CD4-positive, alpha-beta T cell treated with Interleukin-4 for 1 hour (primary cell): ENCODE results near the gene MSL3B.

Experiments
- DNase-seq, 2 donors: peaks; one replicate each; pipeline ENCODE4 v3.0.0-alpha.2; 2020 to 2022

The MSL3B gene

DNA sequence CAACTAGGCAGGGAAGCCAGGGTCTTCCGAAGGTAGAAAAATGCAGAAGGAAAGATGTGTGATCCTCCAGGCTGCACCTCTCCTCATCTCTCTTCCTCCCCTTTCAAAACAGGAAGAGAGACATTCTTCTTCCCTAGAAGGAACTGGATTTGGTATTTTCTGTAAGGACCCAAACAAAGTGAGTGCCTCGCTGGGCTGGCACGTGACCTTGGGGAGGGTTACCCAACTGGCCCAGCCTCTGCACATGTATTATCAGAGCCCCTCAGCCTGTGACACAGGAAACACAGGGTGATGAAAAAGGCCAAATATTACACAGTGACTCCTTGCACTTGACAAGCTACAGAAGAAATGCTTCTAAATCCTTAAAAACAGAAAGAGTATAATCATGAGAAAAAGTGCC is 16.1 kb downstream of the MSL3B start:
- no peak for DNase-seq

GRCh38 chr2:233851169-233851568 is 17.0 kb downstream of the MSL3B start:
- DNase-seq = no peak

DNA sequence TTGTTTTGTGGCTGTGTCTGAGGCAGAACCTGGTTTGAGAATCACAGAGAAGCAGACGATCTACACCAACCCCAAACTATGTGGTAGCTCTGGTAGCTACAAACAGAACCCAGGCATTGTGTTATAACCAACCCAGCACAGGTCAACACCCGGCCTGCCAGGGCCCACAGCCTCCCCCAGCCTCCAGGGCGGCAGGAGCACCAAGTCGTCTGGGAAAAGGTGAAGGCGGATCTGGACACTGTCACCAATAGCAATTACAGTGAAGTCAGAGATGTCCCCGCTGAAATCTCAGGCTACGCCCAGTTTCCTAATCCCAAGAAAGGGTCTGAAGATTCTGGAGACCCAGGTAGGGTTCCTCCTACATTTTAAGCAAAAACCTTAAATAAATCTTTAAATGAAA is 17.4 kb downstream of the MSL3B start:
- DNase-seq = no peak

- DNase-seq = no peak
Measured at GRCh38 chr2:233849607-233850271, 18.4 kb downstream of the MSL3B start.

GRCh38 chr2:233848276-233848675 is 19.9 kb downstream of the MSL3B start:
- DNase-seq = no peak

GRCh38 chr2:233847248-233847898 is 20.8 kb downstream of the MSL3B start:
- DNase-seq = no peak

GRCh38 chr2:233846387-233847247 is 21.6 kb downstream of the MSL3B start:
- no peak for DNase-seq

DNA sequence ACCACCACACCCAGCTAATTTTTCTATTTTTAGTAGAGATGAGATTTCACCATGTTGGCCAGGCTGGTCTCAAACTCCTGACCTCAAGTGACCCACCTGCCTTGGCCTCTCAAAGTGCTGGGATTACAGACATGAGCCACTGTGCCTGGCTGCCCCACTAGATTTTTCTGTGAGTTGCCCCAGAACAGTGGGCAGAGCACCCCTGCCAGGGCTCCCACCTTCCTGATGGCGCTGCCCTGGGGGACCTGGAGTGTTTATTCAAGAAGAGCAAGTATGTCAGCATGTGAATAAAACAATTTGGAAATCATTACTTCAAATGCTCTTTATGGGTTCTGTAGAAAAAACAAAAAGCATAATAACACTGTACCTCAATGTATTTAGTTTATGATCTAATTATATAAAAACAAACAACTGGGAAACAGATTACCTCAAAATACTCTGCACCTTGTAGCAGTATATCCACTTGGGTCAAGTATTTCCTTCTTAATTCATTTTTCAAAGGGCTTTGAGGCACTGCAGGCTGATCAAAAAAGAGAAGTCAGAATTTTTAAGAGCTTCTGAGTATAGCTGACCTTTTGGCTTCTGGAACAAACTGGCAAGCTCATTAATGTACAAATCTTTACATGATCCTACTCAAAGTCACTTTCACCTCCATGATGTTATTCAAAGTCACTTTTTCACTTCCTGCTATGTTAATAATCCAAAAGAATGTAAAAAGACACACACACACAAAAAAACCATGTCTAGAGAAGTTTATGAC is 22.7 kb downstream of the MSL3B start:
- DNase-seq = no peak

GRCh38 chr2:233844836-233845235 is 23.4 kb downstream of the MSL3B start:
- no peak for DNase-seq

DNA sequence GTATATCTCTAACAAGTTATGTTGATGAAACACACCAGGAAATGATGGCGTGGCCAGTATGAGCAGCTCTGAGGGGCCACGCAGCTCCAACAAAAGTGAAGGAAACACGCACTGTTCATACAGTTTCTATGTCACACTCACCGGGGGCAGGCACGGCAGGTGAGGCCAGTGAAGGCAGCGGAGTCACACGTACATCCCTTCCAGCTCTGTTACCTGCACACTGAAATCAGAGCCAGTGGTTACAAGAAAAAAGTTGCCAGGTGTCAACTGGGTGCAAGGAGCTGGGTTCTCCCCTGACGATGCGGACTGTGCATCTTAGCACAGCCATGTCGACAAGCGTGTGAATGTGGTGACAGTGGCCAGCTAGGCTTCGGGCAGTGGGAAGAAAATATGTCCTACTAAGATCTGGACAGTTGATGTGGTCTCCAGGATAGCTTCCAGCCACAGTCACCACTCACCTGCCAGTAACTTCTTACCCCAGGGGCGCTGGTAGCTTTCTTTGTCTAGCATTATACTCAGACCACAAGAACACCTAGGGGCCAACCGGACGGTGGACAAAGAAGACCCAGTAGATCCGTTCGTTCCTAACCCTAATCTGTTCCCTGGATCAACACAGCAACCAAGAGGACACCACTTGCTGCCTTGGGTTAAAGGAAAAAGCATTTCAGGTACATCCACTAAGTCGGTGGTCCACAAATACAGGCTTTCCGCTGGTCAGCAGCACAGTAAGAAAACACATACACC is 23.9 kb downstream of the MSL3B start:
- no peak for DNase-seq

DNA sequence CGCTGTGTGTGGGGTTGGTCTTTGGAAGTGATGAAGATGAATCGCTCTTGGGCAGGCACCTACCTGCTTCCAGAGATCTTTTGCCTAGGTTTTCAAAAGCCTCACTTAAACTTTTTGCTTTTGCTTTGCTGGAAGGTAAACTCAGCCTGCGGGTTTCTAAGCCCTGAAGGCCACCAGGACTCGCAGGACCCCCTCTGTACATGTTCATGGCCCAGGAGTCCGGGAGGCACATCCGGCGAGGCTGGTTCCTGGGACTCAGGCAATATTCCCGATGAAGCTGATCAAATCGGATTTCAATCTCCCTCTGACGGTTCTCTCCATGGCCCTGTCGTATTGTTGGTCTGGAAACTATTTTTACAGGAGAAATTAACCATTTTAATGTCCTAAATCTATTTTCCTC is 27.0 kb downstream of the MSL3B start:
- DNase-seq = no peak

DNA sequence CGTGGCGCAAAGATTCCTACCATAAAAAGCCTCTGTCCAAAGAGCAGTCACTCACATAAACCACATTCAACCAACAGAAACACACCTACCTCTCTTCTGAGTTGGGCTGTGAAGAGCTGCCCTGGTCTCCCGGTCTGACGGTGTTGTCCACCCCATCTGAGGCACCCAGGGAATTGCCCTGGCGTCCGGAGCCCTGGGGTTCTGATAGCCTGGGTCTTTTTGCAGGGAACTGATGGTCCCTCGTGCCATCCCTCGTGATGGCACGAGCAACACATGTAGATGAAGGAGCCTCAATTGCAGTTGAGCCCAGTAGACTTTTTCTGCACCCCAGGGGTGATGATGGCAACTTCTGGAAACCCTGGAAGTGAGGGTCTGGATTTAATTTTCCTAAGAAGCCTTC is 27.7 kb downstream of the MSL3B start:
- DNase-seq = no peak

DNA sequence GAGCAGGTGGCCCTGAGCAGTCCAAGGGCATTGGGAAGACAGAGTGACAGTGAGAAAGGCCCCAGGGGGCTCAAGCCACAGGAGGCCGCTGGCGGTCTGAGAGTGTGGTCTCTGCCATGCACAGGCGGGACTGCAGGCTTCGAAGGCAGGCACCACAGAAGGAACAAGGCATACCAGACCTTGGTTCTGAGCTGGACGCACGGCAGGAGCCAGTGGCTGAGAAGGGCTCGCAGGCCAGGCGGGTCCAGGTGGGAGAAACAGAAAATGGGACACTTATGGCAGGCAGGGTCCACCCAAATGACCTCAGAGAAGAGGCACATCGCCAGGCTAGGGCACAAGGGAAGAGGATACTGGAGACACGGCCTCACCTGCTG is 28.8 kb downstream of the MSL3B start:
- DNase-seq = no peak

GRCh38 chr2:233838726-233839446 is 29.3 kb downstream of the MSL3B start:
- no peak for DNase-seq

DNA sequence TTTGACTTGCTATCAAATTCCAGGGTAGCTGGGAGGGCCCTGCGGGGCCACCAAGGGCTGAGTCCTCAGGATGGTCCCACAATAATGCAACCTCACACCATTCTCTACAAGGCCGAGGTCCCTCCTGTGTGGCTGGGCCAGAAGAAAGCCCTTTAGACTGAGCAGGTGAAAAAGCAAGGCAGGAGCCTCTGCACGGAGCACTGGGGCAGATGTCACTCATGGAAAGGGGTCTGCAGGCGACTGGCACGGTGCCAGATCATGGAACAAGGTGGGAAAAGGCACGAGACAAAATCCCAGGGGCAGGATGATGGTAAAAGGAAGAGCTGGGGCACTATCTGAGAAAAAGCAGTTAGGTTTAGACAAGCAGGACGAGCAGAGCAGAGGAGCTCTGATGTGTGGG is 29.9 kb downstream of the MSL3B start:
- no peak for DNase-seq

DNA sequence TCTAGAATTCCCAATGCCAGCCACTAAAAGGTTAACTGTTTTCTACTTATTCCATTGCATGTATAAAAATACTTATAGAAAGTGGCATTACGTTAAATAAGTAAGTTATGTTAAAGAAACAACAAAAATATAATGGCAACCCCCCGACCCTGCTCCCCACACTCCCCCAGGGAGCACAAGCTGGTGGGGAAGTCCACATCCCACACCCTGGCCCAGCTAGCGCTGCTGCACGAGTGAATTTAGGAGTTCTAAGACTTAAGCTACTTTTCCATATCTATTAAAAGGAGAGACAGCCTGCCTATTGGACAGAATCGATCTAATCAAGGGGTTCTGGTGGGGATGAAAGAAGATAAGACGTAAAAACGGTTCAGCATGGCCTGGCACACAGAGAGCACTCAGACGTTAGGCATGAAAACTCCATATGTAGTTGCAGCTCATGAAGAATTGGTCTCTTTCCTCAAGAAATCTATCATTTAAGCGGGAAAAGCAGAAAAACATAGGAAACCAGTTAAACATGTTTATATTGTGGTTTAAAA is 30.4 kb downstream of the MSL3B start:
- DNase-seq = no peak

GRCh38 chr2:233836359-233836758 is 31.8 kb downstream of the MSL3B start:
- DNase-seq = no peak

- DNase-seq = no peak
Measured at GRCh38 chr2:233835230-233836186, 32.7 kb downstream of the MSL3B start.

GRCh38 chr2:233833345-233833744 is 34.8 kb downstream of the MSL3B start:
- no peak for DNase-seq

- DNase-seq = no peak
Measured at GRCh38 chr2:233832869-233833311, 35.3 kb downstream of the MSL3B start.
